GM23338 (cell line): ENCODE results near the gene DGKD.

Experiments used
- CREB1 ChIP-seq: fragments of 250-450 bp; sonication (Bioruptor Pico); IDR thresholded peaks from 2 replicates; pipeline ENCODE4 v1.5.0; 2020; ENCODE audit warnings: low read depth, mild to moderate bottlenecking, moderate library complexity
- POLR2AphosphoS5 ChIP-seq: IDR thresholded peaks from 2 replicates; pipeline ENCODE4 v1.6.1; 2016; ENCODE audit warnings: antibody characterized with exemption, low read depth
- TF ChIP-seq, protein P1 (sequence below), 2 experiments: fragments of 200-600 bp in 1 of 2; sonication (generic) in 1 of 2; conservative IDR thresholded peaks; 2 replicates each; pipeline versions ENCODE4 v1.5.1 to v1.6.1; 2016 to 2017; ENCODE audit warnings: antibody characterized with exemption in 2 of 2, low read depth in 2 of 2, mild to moderate bottlenecking in 2 of 2, moderate library complexity in 1 of 2
- TF ChIP-seq, protein P2 (sequence below): IDR thresholded peaks from one replicate; pipeline ENCODE4 v1.6.1; 2018; ENCODE audit warnings: antibody characterized with exemption; ENCODE audit not compliant: unreplicated experiment

DNA sequence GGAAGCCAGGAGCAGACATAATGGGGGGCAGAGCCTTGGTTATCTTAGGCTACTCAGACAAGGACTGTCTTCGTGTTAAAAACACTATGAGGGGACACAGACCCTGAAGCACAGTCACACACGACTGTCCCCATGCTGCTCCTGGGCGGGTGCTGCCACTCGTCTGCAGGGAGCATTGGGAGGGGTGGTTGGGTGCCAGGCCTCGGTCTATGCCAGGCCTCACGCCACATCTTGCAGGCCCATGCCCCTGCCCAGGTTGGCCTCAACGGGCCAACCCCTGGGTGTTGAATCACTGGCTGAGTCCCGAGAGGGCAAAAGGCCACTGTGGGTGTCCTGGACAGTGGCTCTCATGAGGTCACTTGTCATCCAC, 114.4 kb downstream of the DGKD start:
- TF ChIP-seq, protein P1, sequence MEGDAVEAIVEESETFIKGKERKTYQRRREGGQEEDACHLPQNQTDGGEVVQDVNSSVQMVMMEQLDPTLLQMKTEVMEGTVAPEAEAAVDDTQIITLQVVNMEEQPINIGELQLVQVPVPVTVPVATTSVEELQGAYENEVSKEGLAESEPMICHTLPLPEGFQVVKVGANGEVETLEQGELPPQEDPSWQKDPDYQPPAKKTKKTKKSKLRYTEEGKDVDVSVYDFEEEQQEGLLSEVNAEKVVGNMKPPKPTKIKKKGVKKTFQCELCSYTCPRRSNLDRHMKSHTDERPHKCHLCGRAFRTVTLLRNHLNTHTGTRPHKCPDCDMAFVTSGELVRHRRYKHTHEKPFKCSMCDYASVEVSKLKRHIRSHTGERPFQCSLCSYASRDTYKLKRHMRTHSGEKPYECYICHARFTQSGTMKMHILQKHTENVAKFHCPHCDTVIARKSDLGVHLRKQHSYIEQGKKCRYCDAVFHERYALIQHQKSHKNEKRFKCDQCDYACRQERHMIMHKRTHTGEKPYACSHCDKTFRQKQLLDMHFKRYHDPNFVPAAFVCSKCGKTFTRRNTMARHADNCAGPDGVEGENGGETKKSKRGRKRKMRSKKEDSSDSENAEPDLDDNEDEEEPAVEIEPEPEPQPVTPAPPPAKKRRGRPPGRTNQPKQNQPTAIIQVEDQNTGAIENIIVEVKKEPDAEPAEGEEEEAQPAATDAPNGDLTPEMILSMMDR (conservative IDR thresholded peaks at IDR 0.05; ENCODE audit: low read depth in 2 of 2) = no peak
- TF ChIP-seq, protein P2, sequence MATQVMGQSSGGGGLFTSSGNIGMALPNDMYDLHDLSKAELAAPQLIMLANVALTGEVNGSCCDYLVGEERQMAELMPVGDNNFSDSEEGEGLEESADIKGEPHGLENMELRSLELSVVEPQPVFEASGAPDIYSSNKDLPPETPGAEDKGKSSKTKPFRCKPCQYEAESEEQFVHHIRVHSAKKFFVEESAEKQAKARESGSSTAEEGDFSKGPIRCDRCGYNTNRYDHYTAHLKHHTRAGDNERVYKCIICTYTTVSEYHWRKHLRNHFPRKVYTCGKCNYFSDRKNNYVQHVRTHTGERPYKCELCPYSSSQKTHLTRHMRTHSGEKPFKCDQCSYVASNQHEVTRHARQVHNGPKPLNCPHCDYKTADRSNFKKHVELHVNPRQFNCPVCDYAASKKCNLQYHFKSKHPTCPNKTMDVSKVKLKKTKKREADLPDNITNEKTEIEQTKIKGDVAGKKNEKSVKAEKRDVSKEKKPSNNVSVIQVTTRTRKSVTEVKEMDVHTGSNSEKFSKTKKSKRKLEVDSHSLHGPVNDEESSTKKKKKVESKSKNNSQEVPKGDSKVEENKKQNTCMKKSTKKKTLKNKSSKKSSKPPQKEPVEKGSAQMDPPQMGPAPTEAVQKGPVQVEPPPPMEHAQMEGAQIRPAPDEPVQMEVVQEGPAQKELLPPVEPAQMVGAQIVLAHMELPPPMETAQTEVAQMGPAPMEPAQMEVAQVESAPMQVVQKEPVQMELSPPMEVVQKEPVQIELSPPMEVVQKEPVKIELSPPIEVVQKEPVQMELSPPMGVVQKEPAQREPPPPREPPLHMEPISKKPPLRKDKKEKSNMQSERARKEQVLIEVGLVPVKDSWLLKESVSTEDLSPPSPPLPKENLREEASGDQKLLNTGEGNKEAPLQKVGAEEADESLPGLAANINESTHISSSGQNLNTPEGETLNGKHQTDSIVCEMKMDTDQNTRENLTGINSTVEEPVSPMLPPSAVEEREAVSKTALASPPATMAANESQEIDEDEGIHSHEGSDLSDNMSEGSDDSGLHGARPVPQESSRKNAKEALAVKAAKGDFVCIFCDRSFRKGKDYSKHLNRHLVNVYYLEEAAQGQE = no peak
- TF ChIP-seq POLR2AphosphoS5 (no peak), CREB1 (CRISPR knock-in tag) (no peak)
